Esophagus mucosa (tissue), 1 donor: ENCODE measurements around the gene DNASE1L2. TPM values are rescaled to one million over a fixed set of nuclear protein-coding genes. Genes with fewer than 3 reads are reported as not detected.

Source experiments
- ATAC-seq: fragments of 200-7000 bp; cut with Tn5 transposase; one replicate; pipeline ENCODE4 v1.9.1; 2020
- total RNA-seq: library from RNA; stranded (reverse); gene quantifications from one replicate; pipeline ENCODE4 v1.2.4, GENCODE V29; 2023
- donor health status: DM: yes; HTN: yes; CAD: no.

DNASE1L2 gene
- total RNA-seq, 1 donor from 2014 or later, result 0.12 TPM

GRCh38 chr16:2271848-2272461 lies 35.7 kb downstream of the DNASE1L2 start:
- no peak for ATAC-seq

- no peak for ATAC-seq
Measured at GRCh38 chr16:2273484-2273883, 37.2 kb downstream of the DNASE1L2 start.

GRCh38 chr16:2273931-2274330 lies 37.7 kb downstream of the DNASE1L2 start:
- ATAC-seq, result no peak

GRCh38 chr16:2275476-2276367 lies 39.5 kb downstream of the DNASE1L2 start:
- no peak for ATAC-seq

GRCh38 chr16:2276368-2277195 lies 40.3 kb downstream of the DNASE1L2 start:
- ATAC-seq, result no peak

GRCh38 chr16:2277466-2278271 lies 41.4 kb downstream of the DNASE1L2 start:
- ATAC-seq, result peak; percentile 9

GRCh38 chr16:2278272-2278608 lies 42.0 kb downstream of the DNASE1L2 start:
- no peak for ATAC-seq

- ATAC-seq, result peak; percentile 10
Measured at GRCh38 chr16:2278956-2279800, 42.9 kb downstream of the DNASE1L2 start.

GRCh38 chr16:2280461-2280860 lies 44.2 kb downstream of the DNASE1L2 start:
- ATAC-seq, result no peak

- no peak for ATAC-seq
Measured at GRCh38 chr16:2280981-2281542, 44.8 kb downstream of the DNASE1L2 start.

- no peak for ATAC-seq
Measured at GRCh38 chr16:2282262-2282661, 46.0 kb downstream of the DNASE1L2 start.

GRCh38 chr16:2282866-2283555 lies 46.8 kb downstream of the DNASE1L2 start:
- no peak for ATAC-seq

- peak; percentile 32 for ATAC-seq
Measured at GRCh38 chr16:2284001-2284770, 47.9 kb downstream of the DNASE1L2 start.

- no peak for ATAC-seq
Measured at GRCh38 chr16:2284797-2285576, 48.7 kb downstream of the DNASE1L2 start.

- no peak for ATAC-seq
Measured at GRCh38 chr16:2285731-2286191, 49.5 kb downstream of the DNASE1L2 start.

GRCh38 chr16:2286550-2286949 lies 50.3 kb downstream of the DNASE1L2 start:
- no peak for ATAC-seq

GRCh38 chr16:2287916-2288547 lies 51.8 kb downstream of the DNASE1L2 start:
- no peak for ATAC-seq
